ENCODE measurements around the gene WASF2.

DNA sequence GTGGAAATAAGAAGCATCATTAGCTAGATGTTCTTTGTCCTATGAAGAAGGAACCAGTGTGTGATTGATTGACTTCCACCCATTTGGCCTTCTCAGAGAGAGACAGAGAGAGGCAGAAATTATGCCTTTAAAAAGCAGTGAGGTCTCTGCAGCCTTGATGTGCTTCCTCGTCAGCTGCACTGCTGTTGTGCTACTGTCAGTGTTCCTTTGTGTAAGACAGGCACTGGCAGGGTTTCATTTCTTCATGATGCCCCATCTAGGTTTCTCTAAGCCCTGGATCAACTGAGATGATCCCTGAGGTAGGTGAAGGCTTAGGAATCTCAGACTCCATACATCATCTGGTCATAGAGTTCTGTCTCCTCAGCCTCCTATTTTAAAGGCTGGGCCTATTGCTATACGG is 62.6 kb downstream of the WASF2 start:
- TF ChIP-seq, protein P1, sequence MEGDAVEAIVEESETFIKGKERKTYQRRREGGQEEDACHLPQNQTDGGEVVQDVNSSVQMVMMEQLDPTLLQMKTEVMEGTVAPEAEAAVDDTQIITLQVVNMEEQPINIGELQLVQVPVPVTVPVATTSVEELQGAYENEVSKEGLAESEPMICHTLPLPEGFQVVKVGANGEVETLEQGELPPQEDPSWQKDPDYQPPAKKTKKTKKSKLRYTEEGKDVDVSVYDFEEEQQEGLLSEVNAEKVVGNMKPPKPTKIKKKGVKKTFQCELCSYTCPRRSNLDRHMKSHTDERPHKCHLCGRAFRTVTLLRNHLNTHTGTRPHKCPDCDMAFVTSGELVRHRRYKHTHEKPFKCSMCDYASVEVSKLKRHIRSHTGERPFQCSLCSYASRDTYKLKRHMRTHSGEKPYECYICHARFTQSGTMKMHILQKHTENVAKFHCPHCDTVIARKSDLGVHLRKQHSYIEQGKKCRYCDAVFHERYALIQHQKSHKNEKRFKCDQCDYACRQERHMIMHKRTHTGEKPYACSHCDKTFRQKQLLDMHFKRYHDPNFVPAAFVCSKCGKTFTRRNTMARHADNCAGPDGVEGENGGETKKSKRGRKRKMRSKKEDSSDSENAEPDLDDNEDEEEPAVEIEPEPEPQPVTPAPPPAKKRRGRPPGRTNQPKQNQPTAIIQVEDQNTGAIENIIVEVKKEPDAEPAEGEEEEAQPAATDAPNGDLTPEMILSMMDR (IDR thresholded peaks at IDR 0.05; ENCODE audit: borderline replicate concordance, extremely low read depth, low read length, poor library complexity, severe bottlenecking): no peak
- TF ChIP-seq EZH2 (IDR thresholded peaks at IDR 0.05; ENCODE audit: borderline replicate concordance, low read depth, low read length, severe bottlenecking): no peak

Data from DND-41 (cell line).